ENCODE data around the gene WDR64. TPM values are rescaled to one million over a fixed set of nuclear protein-coding genes. Genes with fewer than 3 reads are reported as not detected.
A peak's percentile ranks its signal among the peaks of the same experiment; 100 is the strongest.

Gene WDR64
- total and polyA plus RNA-seq, 2 of the 13 experiments (the other 11 are each of a cell fraction or from before 2014, with no cell fraction given): not detected

DNA sequence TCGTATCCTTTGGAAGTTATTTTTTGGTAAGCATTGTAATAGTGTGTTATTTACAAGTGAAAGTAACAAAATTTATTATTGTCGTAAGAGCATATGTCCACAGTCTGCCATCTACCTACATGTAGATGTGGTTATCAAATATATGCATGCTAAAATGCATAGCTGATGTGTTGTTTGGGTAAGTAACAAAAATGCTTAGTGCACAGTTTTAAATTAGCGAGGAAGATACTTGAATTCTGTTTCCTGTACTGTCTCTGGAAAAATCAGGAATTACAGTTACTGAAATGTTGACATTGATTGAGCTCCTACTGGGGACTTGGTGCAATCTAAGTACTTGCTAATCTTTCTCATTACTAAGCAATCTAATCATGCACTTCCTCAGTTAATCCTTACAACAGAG, 14.3 kb downstream of the WDR64 start:
- Histone ChIP-seq H3K79me2 (ENCODE audit: insufficient read depth, low read length) (no peaks in the 10 kb centered on the region), H3K4me3 (replicated peaks in 1 of 3; ENCODE audit: insufficient read depth in 1 of 3, low read depth in 2 of 3, low read length in 3 of 3) (no peak overlapping the region), H3K9ac (ENCODE audit: insufficient read depth, low read depth, low read length) (no peak overlapping the region), H3K9me3 (ENCODE audit: low read length) (no peaks in the 10 kb centered on the region), H3K27me3 (ENCODE audit: control insufficient read depth in 1 of 2, insufficient read depth in 2 of 2, low read length in 2 of 2) (no peaks in the 10 kb centered on the region; a peak in 2 of 5 replicates), H3K4me2 (ENCODE audit: low read depth, low read length) (no peak overlapping the region), H3K36me3 (replicated peaks in 1 of 2; ENCODE audit: control insufficient read depth in 1 of 2, insufficient read depth in 2 of 2, low read length in 2 of 2) (no peaks in the 10 kb centered on the region), H3K4me1 (ENCODE audit: insufficient read depth, low read length) (no peaks in the 10 kb centered on the region), H4K20me1 (ENCODE audit: insufficient read depth, low read length) (no peaks in the 10 kb centered on the region), H3K27ac (ENCODE audit: extremely low read length, insufficient read depth, low read length) (no peak overlapping the region), H2AFZ (ENCODE audit: low read length) (no peak overlapping the region)
- CTCF ChIA-PET (ENCODE audit: low intra/inter-chr PET ratio, low total read pairs): no interaction called here
- ATAC-seq: no peak
- in situ Hi-C loops (cut with HindIII; ENCODE audit: extremely low pct_ligation_motif_present, low pct_unique_long_range_greater_than_20kb): no loop called here
- no peak for FAIRE-seq
- POLR2A ChIA-PET: no interaction called here
- TF ChIP-seq MAFF (IDR thresholded peaks at IDR 0.05; ENCODE audit: low read depth, low read length) (peak; percentile 31; the same call in 1 of the 2 replicates), NAIF1 (CRISPR knock-in tag; IDR thresholded peaks at IDR 0.05; ENCODE audit: borderline replicate concordance) (no peak), PHB2 (IDR thresholded peaks at IDR 0.05; ENCODE audit: partially characterized antibody) (no peak), ZNF484 (CRISPR knock-in tag; IDR thresholded peaks at IDR 0.05; ENCODE audit: borderline replicate concordance, low read depth) (no peak), MAFK (conservative IDR thresholded peaks at IDR 0.05 in 1 of 2, IDR thresholded peaks at IDR 0.05 in 1 of 2; ENCODE audit: low read length in 2 of 2) (peak; percentile 29 to 45; a peak in 3 of 4 replicates), MYNN (CRISPR knock-in tag; IDR thresholded peaks at IDR 0.05; ENCODE audit: low read depth) (no peak), GLI4 (CRISPR knock-in tag; IDR thresholded peaks at IDR 0.05; ENCODE audit: borderline replicate concordance) (no peak), GATAD2A (CRISPR knock-in tag; IDR thresholded peaks at IDR 0.05) (no peak), SNAPC2 (CRISPR knock-in tag; IDR thresholded peaks at IDR 0.05) (no peak)
- TF ChIP-seq, protein P1, sequence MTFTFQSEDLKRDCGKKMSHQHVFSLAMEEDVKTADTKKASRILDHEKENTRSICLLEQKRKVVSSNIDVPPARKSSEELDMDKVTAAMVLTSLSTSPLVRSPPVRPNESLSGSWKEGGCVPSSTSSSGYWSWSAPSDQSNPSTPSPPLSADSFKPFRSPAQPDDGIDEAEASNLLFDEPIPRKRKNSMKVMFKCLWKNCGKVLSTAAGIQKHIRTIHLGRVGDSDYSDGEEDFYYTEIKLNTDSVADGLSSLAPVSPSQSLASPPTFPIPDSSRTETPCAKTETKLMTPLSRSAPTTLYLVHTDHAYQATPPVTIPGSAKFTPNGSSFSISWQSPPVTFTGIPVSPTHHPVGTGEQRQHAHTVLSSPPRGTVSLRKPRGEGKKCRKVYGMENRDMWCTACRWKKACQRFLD (CRISPR knock-in tag; IDR thresholded peaks at IDR 0.05; ENCODE audit: borderline replicate concordance): no peak
- TF ChIP-seq, protein P2, sequence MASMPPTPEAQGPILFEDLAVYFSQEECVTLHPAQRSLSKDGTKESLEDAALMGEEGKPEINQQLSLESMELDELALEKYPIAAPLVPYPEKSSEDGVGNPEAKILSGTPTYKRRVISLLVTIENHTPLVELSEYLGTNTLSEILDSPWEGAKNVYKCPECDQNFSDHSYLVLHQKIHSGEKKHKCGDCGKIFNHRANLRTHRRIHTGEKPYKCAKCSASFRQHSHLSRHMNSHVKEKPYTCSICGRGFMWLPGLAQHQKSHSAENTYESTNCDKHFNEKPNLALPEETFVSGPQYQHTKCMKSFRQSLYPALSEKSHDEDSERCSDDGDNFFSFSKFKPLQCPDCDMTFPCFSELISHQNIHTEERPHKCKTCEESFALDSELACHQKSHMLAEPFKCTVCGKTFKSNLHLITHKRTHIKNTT (CRISPR knock-in tag; IDR thresholded peaks at IDR 0.05): no peak
- no peak for DNase-seq (ENCODE audit: low spot score)
- BruUV-seq (replicated peaks): no TSS peak
- WGBS (ENCODE audit: low lambda C conversion rate): 34% methylated on average over 3 of the region's 3 CpGs
- intact Hi-C loops (cut with micrococcal nuclease; ENCODE audit: unreplicated experiment): no loop called here
